GF-D8 (cell line): ENCODE results near the gene ZDHHC6.
"Not testable (repeated sequence)": the region's sequence is repeated elsewhere in the genome, so short reads cannot be mapped to it uniquely, and the experiment has no call there.

Experiments
- DNase-seq: peaks from one replicate; lab custom pipeline; 2025; lab: John Stamatoyannopoulos, UW

Gene ZDHHC6, protein sequence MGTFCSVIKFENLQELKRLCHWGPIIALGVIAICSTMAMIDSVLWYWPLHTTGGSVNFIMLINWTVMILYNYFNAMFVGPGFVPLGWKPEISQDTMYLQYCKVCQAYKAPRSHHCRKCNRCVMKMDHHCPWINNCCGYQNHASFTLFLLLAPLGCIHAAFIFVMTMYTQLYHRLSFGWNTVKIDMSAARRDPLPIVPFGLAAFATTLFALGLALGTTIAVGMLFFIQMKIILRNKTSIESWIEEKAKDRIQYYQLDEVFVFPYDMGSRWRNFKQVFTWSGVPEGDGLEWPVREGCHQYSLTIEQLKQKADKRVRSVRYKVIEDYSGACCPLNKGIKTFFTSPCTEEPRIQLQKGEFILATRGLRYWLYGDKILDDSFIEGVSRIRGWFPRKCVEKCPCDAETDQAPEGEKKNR

DNA sequence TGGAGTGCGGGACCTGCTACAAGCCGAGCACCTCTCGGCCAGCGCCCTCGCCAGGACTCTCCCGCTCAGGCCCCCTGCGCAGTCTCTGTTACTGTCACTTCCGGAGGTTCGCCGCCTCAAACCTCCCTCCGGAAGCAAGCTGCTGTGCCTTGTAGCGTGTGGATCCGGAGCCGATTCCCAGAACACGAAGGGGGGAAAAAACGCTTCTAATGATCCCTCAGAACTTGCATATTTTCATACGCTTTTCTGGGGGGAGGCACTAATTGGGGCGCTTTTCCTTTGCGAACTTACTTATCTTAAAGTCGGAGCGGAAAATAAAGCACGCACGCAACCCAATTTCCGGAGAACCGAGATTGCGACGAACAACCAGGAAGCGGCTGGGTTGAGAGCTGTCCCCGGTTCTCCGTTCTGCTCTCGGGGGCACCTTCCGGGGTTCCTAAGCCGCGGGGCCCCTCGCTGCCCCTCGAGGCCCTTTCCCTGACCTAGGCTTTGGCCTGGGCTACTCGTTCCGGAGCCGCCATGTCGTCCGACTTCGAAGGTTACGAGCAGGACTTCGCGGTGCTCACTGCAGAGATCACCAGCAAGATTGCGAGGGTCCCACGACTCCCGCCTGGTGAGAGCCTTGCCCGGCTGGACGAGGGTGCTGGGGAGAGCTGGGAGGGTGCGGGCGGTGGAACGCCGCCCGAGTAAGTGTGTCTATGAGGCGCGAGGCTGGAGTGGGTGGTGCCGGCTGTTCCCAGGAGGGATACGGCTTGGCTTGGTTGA lies at the start of gene ZDHHC6, which contains the start of gene VTI1A:
TSS of gene ZDHHC6 (minus strand) at position 60 of the 765 bp plus-strand sequence. CDS start 1,478 bp downstream, outside the sequence.
TSS of gene VTI1A (plus strand) at position 361 of the 765 bp plus-strand sequence. CDS start at position 520, 159 bp downstream.
- peak; percentile 56 for DNase-seq

DNA sequence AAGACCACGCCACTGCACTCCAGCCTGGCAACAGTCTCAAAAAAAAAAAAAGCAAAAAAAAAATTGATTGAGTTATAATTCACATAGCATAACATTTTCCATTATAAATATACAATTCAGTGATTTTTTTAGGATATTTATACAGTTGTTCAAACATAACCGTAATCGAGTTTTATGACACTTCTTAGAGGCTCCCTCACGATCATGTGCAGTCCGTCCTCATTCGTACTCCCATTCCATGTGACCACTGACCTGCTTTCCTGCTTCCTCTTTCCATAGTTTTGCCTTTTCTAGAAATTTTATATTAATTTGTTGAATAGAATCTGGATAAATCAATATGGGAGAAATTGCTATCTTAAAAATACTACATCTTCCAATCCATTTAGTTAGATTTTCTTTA lies 46.0 kb upstream of the ZDHHC6 start:
- DNase-seq = no peak

DNA sequence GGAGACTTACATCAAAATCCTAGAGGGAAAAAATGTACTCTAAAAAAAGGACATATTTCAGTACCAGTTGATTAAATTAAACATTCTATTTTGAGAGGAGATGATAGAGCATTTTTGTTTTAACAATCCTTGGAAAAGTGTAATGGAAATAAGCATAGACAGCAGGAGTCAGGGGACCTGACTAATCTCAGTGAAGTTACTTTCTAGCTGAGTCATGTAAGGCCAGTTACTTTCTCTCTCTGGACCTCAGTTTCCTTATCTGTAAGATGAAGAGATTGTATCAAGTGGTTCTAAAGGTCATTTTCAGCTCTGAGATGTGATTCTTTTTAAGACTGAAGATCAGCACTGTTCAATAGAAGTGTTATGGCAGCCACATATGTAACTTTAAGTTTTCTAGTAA lies 44.4 kb upstream of the ZDHHC6 start:
- DNase-seq = no peak

GRCh38 chr10:112490545-112490944 lies 43.8 kb upstream of the ZDHHC6 start:
- DNase-seq = no peak

- DNase-seq = no peak
Observed at GRCh38 chr10:112487964-112488363, 41.2 kb upstream of the ZDHHC6 start.

GRCh38 chr10:112484399-112484798 lies 37.7 kb upstream of the ZDHHC6 start:
- DNase-seq = no peak

DNA sequence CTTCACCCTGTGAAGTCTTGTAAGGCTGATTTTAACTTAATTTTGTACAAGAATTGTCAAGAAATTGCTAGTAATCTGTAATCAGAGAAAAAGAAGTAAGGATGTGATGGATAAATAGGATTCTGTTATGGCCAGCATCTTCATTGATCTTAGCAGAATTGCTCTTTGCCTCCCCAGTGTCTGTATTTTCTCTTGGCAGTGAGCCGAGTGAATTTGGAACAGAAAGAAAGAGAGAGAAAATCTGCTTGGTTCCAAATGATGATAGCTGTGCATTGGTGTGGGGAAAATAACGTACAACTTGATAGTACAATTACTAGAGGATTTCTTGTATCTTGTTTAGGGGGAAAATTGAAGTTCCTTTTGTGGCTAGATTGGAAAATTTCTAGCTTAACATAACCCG lies 34.9 kb upstream of the ZDHHC6 start:
- no peak for DNase-seq

DNA sequence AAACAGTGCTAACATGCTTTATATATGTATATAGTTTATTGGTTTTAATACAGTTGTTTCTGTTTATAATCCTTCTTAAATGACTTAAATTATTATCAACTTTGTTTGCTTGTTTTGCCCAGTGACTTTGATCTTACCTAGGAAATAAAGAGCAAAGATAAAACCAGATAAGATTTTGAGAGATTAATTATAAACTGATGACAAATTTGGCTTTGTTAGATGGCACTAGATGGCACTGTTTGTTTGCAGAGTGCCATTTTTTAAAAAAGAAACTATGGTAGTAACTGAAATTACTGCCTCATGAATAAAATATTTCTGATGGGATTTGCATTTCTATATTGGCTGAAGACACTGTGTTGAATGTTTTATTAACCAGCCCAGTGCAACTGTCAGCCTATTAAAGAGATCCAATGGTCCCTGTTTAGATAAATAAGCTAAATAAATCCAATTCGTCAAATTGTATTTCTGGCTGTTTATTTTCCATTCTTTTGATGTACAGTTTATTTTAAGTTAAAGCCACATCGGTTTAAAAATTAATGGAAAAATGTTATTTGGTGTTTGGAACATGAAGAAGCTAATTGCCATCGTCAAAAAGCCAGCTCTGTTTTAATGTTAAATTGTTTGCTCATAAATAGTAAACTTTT lies 29.0 kb upstream of the ZDHHC6 start:
- no peak for DNase-seq

DNA sequence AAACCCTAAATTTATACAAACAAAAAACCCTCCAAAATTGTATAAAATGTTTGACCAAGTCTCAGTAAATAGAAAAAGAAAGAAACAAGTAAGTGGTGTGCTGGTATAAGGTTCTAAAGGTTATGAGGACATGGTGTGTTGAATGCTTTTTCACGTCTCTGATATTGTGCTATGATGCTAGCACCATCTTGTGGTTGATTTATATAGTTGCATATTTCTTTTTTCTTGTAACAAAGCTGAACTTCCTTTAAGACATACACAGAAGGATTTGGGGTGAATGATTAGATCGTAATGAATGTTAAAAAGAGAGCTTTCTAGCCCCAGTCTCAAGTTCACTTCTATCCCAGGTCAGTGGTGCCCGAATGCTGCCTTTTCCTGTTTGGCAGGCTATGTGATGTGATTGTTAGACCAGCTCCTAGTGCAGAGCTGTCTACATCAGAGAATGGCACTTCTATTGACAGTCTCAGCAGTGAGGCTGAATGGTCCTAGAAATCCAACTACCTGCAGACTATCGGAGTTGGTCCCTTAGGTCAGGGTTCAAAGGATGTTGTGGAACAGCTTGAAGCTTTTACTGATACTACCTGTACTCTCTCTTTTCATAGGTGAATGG lies 25.3 kb upstream of the ZDHHC6 start:
- DNase-seq = peak; percentile 56

DNA sequence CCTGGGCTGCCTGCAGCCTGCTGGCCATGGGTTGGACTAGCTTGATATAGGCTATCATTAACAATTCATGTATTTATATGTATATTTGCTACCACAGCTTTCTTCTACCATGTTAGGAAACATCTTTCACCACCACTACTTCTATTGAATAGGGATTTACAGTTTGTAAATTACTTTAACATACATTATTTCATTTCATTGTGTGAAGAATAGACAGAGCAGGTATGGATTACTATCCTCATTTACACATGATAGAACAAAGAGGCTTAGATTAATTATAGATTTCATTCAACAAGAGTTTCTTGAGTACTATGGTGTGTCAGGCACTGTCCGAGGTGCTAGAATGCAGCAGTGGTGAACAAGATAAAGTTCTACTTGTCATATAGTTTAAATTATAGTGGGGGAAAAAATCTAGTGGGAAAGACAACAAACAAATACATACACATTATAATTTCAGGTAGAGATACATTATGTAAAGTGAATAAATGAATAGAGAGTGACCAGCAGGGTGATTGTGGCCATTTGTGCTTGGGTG lies 20.9 kb upstream of the ZDHHC6 start:
- no peak for DNase-seq

DNA sequence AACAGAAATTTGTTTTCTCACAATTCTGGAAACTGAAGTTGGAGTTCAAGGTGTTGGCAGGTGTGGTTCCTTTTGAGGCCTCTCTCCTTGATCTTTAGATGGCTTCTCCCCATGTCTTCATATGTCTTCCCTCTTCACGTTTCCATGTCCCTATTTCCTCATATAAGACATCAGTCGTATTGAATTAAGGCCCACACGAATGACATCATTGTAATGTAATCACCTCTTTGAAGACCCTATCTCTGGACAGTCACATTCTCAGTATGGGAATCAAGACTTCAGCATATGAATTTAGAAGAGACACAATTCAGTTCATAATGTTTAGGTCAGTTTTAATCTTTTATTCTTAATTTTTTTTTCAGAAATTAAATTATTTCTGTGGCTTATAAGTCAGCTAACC lies 20.1 kb upstream of the ZDHHC6 start:
- DNase-seq = no peak

DNA sequence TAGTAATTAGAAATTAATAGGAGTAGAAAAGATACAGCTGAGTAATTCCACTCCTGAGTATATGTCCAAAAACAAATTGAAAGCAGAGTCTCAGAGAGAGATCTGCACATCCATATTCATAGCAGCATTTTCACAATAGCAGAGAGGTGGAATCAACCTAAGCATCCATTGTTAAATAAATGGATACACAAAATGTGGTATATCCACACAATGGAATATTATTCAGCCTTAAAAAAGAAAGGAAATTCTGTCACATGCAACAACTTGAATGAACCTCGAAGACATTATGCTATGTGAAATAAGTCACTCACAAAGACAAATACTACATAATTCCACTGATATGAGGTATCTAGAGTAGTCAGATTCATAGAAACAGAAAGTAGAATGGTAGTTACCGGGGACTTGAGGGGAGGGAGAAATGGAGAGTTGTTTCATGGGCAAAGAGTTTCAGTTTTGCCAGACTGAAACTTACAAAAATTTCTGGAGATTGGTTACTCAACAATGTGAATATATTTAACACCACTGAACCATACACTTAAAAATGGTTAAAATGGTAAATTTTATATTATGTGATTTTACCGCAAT lies 18.7 kb upstream of the ZDHHC6 start:
- no peak for DNase-seq

- DNase-seq = not testable (repeated sequence)
Observed at GRCh38 chr10:112464074-112464473, 17.4 kb upstream of the ZDHHC6 start.

GRCh38 chr10:112461029-112461887 lies 14.5 kb upstream of the ZDHHC6 start:
- DNase-seq = no peak

GRCh38 chr10:112460366-112460765 lies 13.7 kb upstream of the ZDHHC6 start:
- DNase-seq = no peak

DNA sequence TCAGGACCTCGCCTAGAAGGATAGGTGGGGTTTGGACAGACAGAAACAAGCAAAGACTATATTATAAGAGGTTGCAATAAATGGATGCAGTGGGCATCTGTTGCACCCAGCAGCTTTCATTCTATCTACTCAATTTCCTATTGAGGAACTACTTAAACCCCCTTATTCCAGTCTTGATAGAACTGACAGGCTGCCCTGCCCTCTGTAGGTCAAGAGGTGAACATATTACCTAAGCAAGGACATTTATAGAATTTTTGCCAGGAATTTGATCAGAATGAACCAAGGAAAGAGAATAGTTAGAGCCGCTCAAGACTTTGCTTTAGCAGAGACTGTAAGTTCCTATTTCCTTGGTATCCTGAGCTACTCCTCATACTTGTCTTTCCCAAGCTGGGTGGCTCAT lies 9.8 kb upstream of the ZDHHC6 start:
- DNase-seq = no peak

DNA sequence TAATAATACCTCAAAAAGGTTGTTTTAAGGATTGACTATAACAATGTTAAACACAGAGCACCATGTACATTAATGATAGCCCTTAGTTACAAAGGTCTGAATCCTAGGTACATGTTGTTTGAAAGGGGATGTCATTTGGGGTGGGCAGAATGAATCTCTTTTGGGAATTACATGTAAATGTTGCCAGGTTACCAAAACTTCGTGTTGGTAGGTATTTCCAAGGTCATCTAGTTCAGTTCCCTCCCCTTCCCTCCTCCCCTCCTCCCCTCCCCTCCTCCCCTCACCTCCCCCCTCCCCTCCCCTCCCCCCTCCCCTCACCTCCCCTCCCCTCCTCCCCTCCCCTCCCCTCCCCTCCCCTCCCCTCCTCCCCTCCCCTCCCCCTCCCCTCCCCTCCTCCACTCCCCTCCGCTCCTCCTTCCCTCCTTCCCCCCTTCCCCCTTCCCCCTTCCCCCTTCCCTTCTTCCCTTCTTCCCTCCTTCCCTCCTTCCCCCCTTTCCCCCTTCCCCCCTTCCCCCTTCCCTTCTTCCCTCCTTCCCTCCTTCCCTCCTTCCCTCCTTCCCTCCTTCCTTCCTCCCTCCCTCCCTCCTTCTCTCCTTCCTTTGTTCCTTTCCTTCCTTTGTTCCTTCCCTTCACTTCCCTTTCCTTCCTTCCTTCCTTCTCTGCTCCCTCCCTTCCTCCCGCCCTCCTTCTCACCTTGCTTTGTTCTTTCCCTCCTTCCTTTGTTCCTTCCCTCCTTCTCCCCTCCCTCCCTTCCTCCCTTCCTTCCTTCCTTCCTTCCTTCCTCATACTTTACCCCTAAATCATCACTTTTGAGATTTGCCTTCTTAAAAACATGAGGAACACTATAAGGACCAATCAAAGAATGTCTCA lies 8.4 kb upstream of the ZDHHC6 start:
- DNase-seq = no peak

- no peak for DNase-seq
Observed at GRCh38 chr10:112448888-112449287, 2.2 kb upstream of the ZDHHC6 start.

DNA sequence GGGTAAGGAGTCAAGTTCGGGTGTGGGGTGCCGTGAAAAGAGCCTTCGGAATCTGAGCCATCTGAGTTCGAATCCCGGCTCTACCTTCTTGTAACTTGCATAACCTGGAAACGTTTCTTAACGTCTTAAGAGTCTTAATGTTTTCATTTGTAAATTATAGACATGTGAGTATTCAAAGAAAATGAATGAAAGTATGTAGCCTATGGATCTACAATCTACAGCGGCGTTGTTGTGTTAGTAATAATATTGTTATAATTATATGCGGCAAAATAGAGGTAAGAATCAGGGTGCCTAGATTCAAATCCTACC lies 860 bp upstream of the ZDHHC6 start:
- DNase-seq = no peak
